ENCODE results near the gene KLC1. TPM values are rescaled to one million over a fixed set of nuclear protein-coding genes. Genes with fewer than 3 reads are reported as not detected.
A peak's percentile ranks its signal among the peaks of the same experiment; 100 is the strongest.

KLC1 gene
- total and polyA plus RNA-seq, 2 of the 13 experiments (the other 11 are each of a cell fraction or from before 2014, with no cell fraction given), result 53.2 to 63.5 TPM

DNA sequence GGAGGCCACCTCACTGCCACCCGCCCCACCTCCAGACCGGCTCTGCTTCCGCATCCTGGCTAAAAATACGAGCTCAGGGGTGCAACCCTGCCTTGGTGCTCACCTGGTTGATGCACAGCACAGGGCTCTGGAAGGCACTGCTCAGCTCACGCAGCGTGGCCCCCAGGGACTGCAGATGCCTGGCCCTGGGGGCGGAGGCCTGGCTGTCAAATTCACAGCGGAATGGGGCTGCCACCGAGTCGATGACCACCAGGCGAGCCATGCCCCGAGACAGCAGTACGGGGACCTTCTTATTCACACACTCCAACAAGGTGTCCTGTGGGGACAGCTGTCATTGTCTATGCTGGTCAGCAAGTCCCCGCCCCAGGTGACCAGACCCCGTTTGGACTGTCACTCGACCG, 70.2 kb downstream of the KLC1 start:
- CTCF ChIA-PET (ENCODE audit: low intra/inter-chr PET ratio, low total read pairs), result no interaction called here
- POLR2A ChIA-PET, result no interaction called here
- BruUV-seq (replicated peaks), result no TSS peak
- H2AFZ ChIP-seq (ENCODE audit: low read length), result no peak overlapping the region
- H3K79me2 ChIP-seq (ENCODE audit: insufficient read depth, low read length), result no peaks in the 10 kb centered on the region
- no peak for ATAC-seq
- DNase-seq (ENCODE audit: low spot score), result no peak
- H4K20me1 ChIP-seq (ENCODE audit: insufficient read depth, low read length), result no peaks in the 10 kb centered on the region
- WGBS (ENCODE audit: low lambda C conversion rate), result 94% methylated on average over 14 of the region's 17 CpGs
- peaks cover 14 to 38% of the 10 kb centered on the region in 2 experiments for H3K36me3 ChIP-seq (replicated peaks in 1 of 2; ENCODE audit: control insufficient read depth in 1 of 2, insufficient read depth in 2 of 2, low read length in 2 of 2)
- peaks cover 11% of the 10 kb centered on the region for H3K4me1 ChIP-seq (ENCODE audit: insufficient read depth, low read length)
- no peaks in the 10 kb centered on the region for H3K27me3 ChIP-seq (ENCODE audit: control insufficient read depth in 1 of 2, insufficient read depth in 2 of 2, low read length in 2 of 2)
- no peak for FAIRE-seq
- no peak overlapping the region for H3K4me2 ChIP-seq (ENCODE audit: low read depth, low read length)
- H3K27ac ChIP-seq (ENCODE audit: extremely low read length, insufficient read depth, low read length), result no peak overlapping the region
- in situ Hi-C loops (cut with HindIII; ENCODE audit: extremely low pct_ligation_motif_present, low pct_unique_long_range_greater_than_20kb) (no loop called here), intact Hi-C loops (cut with micrococcal nuclease; ENCODE audit: unreplicated experiment) (no loop called here)
- no peak overlapping the region for H3K4me3 ChIP-seq (replicated peaks in 1 of 3; ENCODE audit: insufficient read depth in 1 of 3, low read depth in 2 of 3, low read length in 3 of 3)
- no peak for TF ChIP-seq ZFP90 (CRISPR knock-in tag; IDR thresholded peaks at IDR 0.05; ENCODE audit: borderline replicate concordance)
- TF ChIP-seq ADNP (CRISPR knock-in tag; IDR thresholded peaks at IDR 0.05), result no peak
- TF ChIP-seq, protein P1, sequence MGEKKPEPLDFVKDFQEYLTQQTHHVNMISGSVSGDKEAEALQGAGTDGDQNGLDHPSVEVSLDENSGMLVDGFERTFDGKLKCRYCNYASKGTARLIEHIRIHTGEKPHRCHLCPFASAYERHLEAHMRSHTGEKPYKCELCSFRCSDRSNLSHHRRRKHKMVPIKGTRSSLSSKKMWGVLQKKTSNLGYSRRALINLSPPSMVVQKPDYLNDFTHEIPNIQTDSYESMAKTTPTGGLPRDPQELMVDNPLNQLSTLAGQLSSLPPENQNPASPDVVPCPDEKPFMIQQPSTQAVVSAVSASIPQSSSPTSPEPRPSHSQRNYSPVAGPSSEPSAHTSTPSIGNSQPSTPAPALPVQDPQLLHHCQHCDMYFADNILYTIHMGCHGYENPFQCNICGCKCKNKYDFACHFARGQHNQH (CRISPR knock-in tag; IDR thresholded peaks at IDR 0.05), result no peak
- no peak for TF ChIP-seq ZMAT3 (CRISPR knock-in tag; conservative IDR thresholded peaks at IDR 0.05)
- no peak overlapping the region for H3K9ac ChIP-seq (ENCODE audit: insufficient read depth, low read depth, low read length)
- no peaks in the 10 kb centered on the region for H3K9me3 ChIP-seq (ENCODE audit: low read length)

DNA sequence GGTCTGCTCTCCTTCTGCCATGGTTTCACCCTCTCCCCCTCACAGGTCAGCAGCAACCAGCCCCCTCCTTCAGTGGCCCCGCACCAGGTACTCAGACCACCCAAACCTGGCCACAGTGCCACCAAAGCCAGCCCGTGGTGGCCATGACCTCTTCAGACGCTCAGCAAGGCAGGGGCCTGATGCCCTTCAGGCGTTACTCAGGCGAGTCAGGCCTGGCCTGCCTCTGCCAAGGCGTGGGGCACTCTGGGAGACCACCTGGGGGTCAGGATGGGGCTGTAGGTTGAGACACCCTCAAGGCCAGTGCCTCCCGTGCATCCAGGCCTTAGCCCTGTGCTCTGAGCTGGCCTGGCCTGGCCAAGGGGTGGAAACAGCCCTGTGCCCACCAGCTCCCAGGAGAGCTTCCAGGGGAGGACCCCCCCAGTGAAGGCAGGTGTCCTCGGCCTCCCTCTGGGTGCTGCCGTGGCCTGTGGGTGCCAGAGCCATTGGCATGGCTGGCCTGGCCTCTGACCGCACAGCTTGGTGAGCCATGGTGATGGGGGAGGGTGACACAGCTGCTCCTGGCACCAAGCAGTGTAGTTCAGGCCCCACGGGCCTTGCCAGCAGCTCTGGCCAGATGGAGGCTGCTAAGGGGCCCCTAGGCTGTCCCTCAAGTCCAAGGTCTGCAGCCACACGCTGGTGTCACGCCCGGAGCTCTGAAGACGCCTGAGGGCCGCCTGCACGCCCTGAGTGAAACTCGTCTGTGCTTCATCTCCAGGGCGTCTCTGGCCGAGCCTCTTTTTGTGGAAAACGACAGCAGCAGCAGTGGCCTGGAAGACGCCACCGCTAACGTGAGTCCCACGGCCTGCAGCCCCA, 71.1 kb downstream of the KLC1 start:
- H3K36me3 ChIP-seq (replicated peaks in 1 of 2; ENCODE audit: control insufficient read depth in 1 of 2, insufficient read depth in 2 of 2, low read length in 2 of 2), result peaks cover 12 to 36% of the 10 kb centered on the region in 2 experiments; a peak in 4 of 5 replicates
- ChIA-PET CTCF (ENCODE audit: low intra/inter-chr PET ratio, low total read pairs) (no interaction called here), POLR2A (no interaction called here)
- no peak overlapping the region for H2AFZ ChIP-seq (ENCODE audit: low read length)
- no peaks in the 10 kb centered on the region for H3K9me3 ChIP-seq (ENCODE audit: low read length)
- DNase-seq (ENCODE audit: low spot score) (no peak), ATAC-seq (peak; percentile 8), FAIRE-seq (no peak)
- no peaks in the 10 kb centered on the region for H3K79me2 ChIP-seq (ENCODE audit: insufficient read depth, low read length)
- no peaks in the 10 kb centered on the region for H4K20me1 ChIP-seq (ENCODE audit: insufficient read depth, low read length)
- H3K27me3 ChIP-seq (ENCODE audit: control insufficient read depth in 1 of 2, insufficient read depth in 2 of 2, low read length in 2 of 2), result no peaks in the 10 kb centered on the region
- BruUV-seq (replicated peaks), result no TSS peak
- H3K4me1 ChIP-seq (ENCODE audit: insufficient read depth, low read length), result peaks cover 11% of the 10 kb centered on the region
- no peak overlapping the region for H3K4me3 ChIP-seq (replicated peaks in 1 of 3; ENCODE audit: insufficient read depth in 1 of 3, low read depth in 2 of 3, low read length in 3 of 3)
- no peak overlapping the region; the same call in 1 of the 2 replicates for H3K9ac ChIP-seq (ENCODE audit: insufficient read depth, low read depth, low read length)
- in situ Hi-C loops (cut with HindIII; ENCODE audit: extremely low pct_ligation_motif_present, low pct_unique_long_range_greater_than_20kb) (no loop called here), intact Hi-C loops (cut with micrococcal nuclease; ENCODE audit: unreplicated experiment) (no loop called here)
- 100% methylated on average over 2 of the region's 25 CpGs for WGBS (ENCODE audit: low lambda C conversion rate)
- H3K27ac ChIP-seq (ENCODE audit: extremely low read length, insufficient read depth, low read length), result no peak overlapping the region
- no peak overlapping the region for H3K4me2 ChIP-seq (ENCODE audit: low read depth, low read length)
- TF ChIP-seq ZNF225 (CRISPR knock-in tag; IDR thresholded peaks at IDR 0.05) (no peak), TMF1 (CRISPR knock-in tag; IDR thresholded peaks at IDR 0.05; ENCODE audit: low read depth) (no peak), AGO2 (optimal IDR thresholded peaks at IDR 0.05; ENCODE audit: low read depth, low read length) (peak; percentile 74), REXO4 (CRISPR knock-in tag; IDR thresholded peaks at IDR 0.05; ENCODE audit: borderline replicate concordance) (0 out of 2 replicates have a peak, but pooled peaks have one; percentile 31), ZNF326 (CRISPR knock-in tag; IDR thresholded peaks at IDR 0.05; ENCODE audit: borderline replicate concordance) (no peak)
- TF ChIP-seq, protein P2, sequence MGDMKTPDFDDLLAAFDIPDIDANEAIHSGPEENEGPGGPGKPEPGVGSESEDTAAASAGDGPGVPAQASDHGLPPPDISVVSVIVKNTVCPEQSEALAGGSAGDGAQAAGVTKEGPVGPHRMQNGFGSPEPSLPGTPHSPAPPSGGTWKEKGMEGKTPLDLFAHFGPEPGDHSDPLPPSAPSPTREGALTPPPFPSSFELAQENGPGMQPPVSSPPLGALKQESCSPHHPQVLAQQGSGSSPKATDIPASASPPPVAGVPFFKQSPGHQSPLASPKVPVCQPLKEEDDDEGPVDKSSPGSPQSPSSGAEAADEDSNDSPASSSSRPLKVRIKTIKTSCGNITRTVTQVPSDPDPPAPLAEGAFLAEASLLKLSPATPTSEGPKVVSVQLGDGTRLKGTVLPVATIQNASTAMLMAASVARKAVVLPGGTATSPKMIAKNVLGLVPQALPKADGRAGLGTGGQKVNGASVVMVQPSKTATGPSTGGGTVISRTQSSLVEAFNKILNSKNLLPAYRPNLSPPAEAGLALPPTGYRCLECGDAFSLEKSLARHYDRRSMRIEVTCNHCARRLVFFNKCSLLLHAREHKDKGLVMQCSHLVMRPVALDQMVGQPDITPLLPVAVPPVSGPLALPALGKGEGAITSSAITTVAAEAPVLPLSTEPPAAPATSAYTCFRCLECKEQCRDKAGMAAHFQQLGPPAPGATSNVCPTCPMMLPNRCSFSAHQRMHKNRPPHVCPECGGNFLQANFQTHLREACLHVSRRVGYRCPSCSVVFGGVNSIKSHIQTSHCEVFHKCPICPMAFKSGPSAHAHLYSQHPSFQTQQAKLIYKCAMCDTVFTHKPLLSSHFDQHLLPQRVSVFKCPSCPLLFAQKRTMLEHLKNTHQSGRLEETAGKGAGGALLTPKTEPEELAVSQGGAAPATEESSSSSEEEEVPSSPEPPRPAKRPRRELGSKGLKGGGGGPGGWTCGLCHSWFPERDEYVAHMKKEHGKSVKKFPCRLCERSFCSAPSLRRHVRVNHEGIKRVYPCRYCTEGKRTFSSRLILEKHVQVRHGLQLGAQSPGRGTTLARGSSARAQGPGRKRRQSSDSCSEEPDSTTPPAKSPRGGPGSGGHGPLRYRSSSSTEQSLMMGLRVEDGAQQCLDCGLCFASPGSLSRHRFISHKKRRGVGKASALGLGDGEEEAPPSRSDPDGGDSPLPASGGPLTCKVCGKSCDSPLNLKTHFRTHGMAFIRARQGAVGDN (CRISPR knock-in tag; IDR thresholded peaks at IDR 0.05), result 0 out of 2 replicates have a peak, but pooled peaks have one; percentile 26

Measured in HepG2 (cell line).